Measurements from ENCODE around the gene CTTNBP2NL.
A peak's percentile ranks its signal among the peaks of the same experiment; 100 is the strongest.
"Not testable (repeated sequence)": the region's sequence is repeated elsewhere in the genome, so short reads cannot be mapped to it uniquely, and the experiment has no call there.

The CTTNBP2NL gene

GRCh38 chr1:112464501-112464900 is 68.5 kb downstream of the CTTNBP2NL start:
- DNase-seq (ENCODE audit: low spot score): no peak

GRCh38 chr1:112465122-112465521 is 69.1 kb downstream of the CTTNBP2NL start:
- DNase-seq (ENCODE audit: low spot score): no peak

- DNase-seq (ENCODE audit: low spot score): peak; percentile 92
These were observed 70.2 kb downstream of the CTTNBP2NL start for GRCh38 chr1:112466078-112466660.

GRCh38 chr1:112470324-112470723 is 74.3 kb downstream of the CTTNBP2NL start:
- DNase-seq (ENCODE audit: low spot score): not testable (repeated sequence)

DNA sequence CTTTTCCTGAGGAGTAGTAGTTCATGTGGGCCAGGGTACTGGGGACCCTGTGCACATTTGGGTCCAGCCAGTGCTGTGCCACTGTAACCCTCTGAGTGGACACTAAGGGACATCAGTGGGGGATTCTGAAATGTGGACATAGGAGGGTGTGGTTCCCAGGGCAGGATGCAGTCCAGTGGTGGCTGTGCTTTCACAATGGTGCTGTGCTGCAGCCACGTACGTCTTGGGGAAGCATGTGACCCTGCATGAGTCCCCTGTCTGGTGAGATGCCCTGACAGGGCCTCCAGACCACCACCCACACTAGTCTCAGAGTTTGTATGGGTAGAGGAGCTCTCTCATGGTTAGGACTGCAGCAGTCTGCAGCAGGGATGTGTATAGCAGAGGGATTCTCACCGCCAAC is 75.0 kb downstream of the CTTNBP2NL start:
- no peak for DNase-seq (ENCODE audit: low spot score)

- DNase-seq (ENCODE audit: low spot score): no peak
These were observed 76.1 kb downstream of the CTTNBP2NL start for GRCh38 chr1:112472142-112472541.

DNA sequence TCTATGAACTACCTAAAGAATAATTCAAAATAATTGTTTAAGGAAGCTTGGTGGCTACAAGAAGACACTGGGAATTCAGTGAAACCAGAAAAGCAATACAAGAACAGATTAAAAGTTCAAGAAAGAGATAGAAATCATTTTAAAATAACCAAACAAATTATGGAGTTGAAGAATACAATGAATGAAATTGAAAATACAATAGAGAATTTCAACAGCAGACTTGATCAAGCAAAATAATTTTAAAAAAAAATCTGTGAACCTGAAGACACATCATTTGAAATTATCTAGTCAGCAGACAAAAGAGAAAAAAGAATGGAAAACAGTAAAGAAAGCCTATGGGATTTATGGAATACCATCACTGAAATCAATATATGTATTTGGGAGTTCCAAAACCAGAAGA is 81.5 kb downstream of the CTTNBP2NL start:
- DNase-seq (ENCODE audit: low spot score): no peak

- DNase-seq (ENCODE audit: low spot score): no peak
These were observed 82.3 kb downstream of the CTTNBP2NL start for GRCh38 chr1:112478314-112478713.

- DNase-seq (ENCODE audit: low spot score): not testable (repeated sequence)
These were observed 90.0 kb downstream of the CTTNBP2NL start for GRCh38 chr1:112486063-112486462.

- DNase-seq (ENCODE audit: low spot score): not testable (repeated sequence)
These were observed 91.7 kb downstream of the CTTNBP2NL start for GRCh38 chr1:112487686-112488085.

DNA sequence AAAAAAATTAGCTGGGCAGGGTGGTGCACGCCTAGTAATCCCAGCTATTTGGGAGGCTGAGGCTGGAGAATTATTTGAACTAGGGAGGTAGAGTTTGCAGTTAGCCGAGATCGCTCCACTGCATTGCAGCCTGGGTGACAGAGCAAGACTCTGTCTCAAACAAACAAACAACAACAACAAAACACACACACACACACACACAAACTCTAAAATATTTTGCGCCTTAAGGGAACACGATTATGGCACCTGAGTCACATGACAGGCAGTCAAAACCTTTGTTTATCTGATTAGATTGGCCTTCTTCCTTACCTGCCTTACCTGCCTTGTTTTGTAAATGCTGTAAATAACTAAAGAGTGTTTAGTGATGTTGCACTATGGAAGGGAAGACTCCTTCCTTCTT is 92.1 kb downstream of the CTTNBP2NL start:
- DNase-seq (ENCODE audit: low spot score): no peak

DNA sequence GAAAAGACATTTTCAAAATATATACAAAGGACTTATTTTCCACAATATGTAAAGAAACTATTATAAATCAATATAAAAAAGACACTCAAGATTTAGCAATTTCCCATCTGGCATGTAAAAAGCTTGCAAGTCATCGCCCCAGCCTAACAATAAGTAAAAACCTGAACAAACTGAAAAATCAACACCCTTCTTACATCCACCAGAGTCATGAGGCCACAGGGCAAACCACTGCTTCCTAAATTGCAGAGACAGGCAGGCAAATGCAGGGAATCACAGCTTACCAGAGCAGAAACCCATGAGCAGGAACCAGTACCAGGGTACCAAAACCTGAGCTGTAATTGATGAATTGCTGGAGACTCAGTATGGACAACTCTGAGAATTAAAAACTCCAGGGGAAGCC is 96.1 kb downstream of the CTTNBP2NL start:
- no peak for DNase-seq (ENCODE audit: low spot score)

- no peak for DNase-seq (ENCODE audit: low spot score)
These were observed 97.3 kb downstream of the CTTNBP2NL start for GRCh38 chr1:112493351-112493750.

DNA sequence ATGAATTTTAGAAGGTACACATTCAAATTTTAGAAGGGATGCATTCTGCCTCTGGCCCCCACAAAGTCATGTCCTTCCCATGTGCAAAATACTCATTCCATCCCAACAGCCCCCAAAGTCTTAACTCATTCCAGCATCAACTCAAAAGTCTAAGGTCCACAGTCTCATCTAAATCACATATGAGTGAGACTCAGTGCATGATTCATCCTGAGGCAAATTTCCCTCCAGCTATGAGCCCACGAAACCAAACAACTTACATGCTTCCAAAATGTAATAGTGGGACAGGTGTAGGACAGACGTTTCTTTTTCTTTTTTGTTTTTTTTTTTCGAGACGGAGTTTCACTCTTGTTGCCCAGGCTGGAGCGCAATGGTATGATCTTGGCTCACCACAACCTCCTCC is 100.3 kb downstream of the CTTNBP2NL start:
- DNase-seq (ENCODE audit: low spot score): no peak

GRCh38 chr1:112501810-112502641 is 106.0 kb downstream of the CTTNBP2NL start:
- DNase-seq (ENCODE audit: low spot score): peak; percentile 74

- peak; percentile 58 for DNase-seq (ENCODE audit: low spot score)
These were observed 106.8 kb downstream of the CTTNBP2NL start for GRCh38 chr1:112502826-112503225.

- no peak for DNase-seq (ENCODE audit: low spot score)
These were observed 108.1 kb downstream of the CTTNBP2NL start for GRCh38 chr1:112504001-112504660.

GRCh38 chr1:112504661-112505399 is 108.8 kb downstream of the CTTNBP2NL start:
- no peak for DNase-seq (ENCODE audit: low spot score)

GRCh38 chr1:112505400-112505785 is 109.4 kb downstream of the CTTNBP2NL start:
- no peak for DNase-seq (ENCODE audit: low spot score)

- DNase-seq (ENCODE audit: low spot score): no peak
These were observed 109.9 kb downstream of the CTTNBP2NL start for GRCh38 chr1:112505878-112506277.

DNA sequence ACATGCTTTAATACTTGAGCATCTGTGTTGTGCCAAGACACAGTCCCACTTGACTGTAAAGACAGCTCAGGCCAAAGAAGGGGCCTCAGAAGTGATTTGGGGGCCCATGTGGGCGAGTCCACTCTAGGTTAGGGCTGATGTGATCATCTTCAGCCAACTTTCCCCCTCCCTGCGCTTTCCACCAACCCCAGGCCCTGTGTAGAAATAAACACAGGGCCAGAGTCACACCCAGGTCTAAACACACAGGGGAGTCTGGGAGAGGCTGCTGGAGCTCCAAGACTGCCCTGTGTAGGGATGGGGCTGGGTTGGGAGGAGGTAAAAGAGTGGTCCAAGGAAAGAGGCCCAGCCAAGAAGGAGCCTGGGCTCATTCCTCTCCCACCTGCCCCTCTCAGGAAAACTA is 110.3 kb downstream of the CTTNBP2NL start:
- DNase-seq (ENCODE audit: low spot score): no peak

DNA sequence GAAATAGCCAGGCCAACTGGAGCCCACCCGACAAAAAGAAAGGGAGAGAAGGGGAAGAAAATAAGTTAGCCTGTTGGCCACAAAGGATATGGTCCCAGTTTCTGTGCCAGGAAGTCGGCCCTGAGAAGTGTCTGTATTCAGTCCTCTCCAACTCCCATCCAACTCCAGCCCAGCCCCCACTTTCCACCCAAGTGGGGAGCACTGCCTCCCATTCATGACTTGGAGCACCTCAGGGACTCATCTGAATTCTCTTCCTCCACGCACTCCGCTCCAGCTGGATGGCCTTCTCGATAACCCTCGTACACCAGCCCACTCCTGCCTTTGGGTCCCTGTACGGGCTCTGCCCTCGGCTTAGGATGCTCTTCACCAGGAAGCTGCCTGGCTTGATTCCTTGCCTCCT is 110.7 kb downstream of the CTTNBP2NL start:
- no peak for DNase-seq (ENCODE audit: low spot score)
